Suppressor macrophage treated with lipopolysaccharide for 1 hour (primary cell): ENCODE measurements around the gene SLC12A5.

ENCODE experiments used
- DNase-seq, 3 donors: peaks; one replicate each; pipeline ENCODE4 v3.0.0-alpha.2; 2020 to 2022

The SLC12A5 gene

GRCh38 chr20:46030284-46031013 lies 1.4 kb downstream of the SLC12A5 start:
- no peak for DNase-seq

GRCh38 chr20:46031014-46031569 lies 2.1 kb downstream of the SLC12A5 start:
- DNase-seq: no peak

GRCh38 chr20:46031701-46032254 lies 2.8 kb downstream of the SLC12A5 start:
- DNase-seq: no peak

- DNase-seq: no peak
These were observed 5.0 kb downstream of the SLC12A5 start for GRCh38 chr20:46034039-46034438.

- DNase-seq: no peak
These were observed 6.2 kb downstream of the SLC12A5 start for GRCh38 chr20:46035253-46035652.

GRCh38 chr20:46035713-46036112 lies 6.7 kb downstream of the SLC12A5 start:
- no peak for DNase-seq

- DNase-seq: no peak
These were observed 7.4 kb downstream of the SLC12A5 start for GRCh38 chr20:46036370-46036769.

- no peak for DNase-seq
These were observed 8.0 kb downstream of the SLC12A5 start for GRCh38 chr20:46037036-46037435.

- DNase-seq: peak; percentile 58 to 77 (median 58)
These were observed 12.0 kb downstream of the SLC12A5 start for GRCh38 chr20:46040902-46041535.

GRCh38 chr20:46043556-46043955 lies 14.5 kb downstream of the SLC12A5 start:
- no peak for DNase-seq

GRCh38 chr20:46044896-46045295 lies 15.9 kb downstream of the SLC12A5 start:
- no peak for DNase-seq

GRCh38 chr20:46046588-46047310 lies 17.7 kb downstream of the SLC12A5 start:
- no peak for DNase-seq

- no peak for DNase-seq
These were observed 18.8 kb downstream of the SLC12A5 start for GRCh38 chr20:46047821-46048220.

GRCh38 chr20:46049190-46049589 lies 20.2 kb downstream of the SLC12A5 start:
- DNase-seq: no peak

GRCh38 chr20:46049815-46050214 lies 20.8 kb downstream of the SLC12A5 start:
- DNase-seq: no peak

- no peak for DNase-seq
These were observed 21.4 kb downstream of the SLC12A5 start for GRCh38 chr20:46050444-46050843.

GRCh38 chr20:46050885-46051284 lies 21.9 kb downstream of the SLC12A5 start:
- no peak for DNase-seq

- DNase-seq: no peak
These were observed 22.7 kb downstream of the SLC12A5 start for GRCh38 chr20:46051556-46052308.

GRCh38 chr20:46053416-46053815 lies 24.4 kb downstream of the SLC12A5 start:
- no peak for DNase-seq

GRCh38 chr20:46054606-46055005 lies 25.6 kb downstream of the SLC12A5 start:
- no peak for DNase-seq

GRCh38 chr20:46055269-46055668 lies 26.3 kb downstream of the SLC12A5 start:
- no peak for DNase-seq

- DNase-seq: no peak
These were observed 27.2 kb downstream of the SLC12A5 start for GRCh38 chr20:46056027-46056833.
